Esophagus squamous epithelium (tissue), 4 donors: Measurements from ENCODE around the gene FAM114A1.

Source experiments
- CTCF ChIP-seq, 6 experiments: fragments of 450-650 bp in 4 of 6; fragments of 200-600 bp in 2 of 6; sonication (generic) in 2 of 6; IDR thresholded peaks; one replicate each; pipeline ENCODE4 v1.5.1; 2016 to 2019; ENCODE audit warnings: antibody characterized with exemption in 6 of 6, mild to moderate bottlenecking in 4 of 6, moderate library complexity in 4 of 6
- POLR2A ChIP-seq, 4 donors: fragments of 450-650 bp; IDR thresholded peaks; one replicate each; pipeline ENCODE4 v1.6.1; 2017; ENCODE audit warnings: antibody characterized with exemption in 4 of 4, mild to moderate bottlenecking in 4 of 4, moderate library complexity in 3 of 4

- no peak for TF ChIP-seq CTCF (IDR thresholded peaks at IDR 0.05)
- TF ChIP-seq POLR2A (IDR thresholded peaks at IDR 0.05), result no peak
Measured at GRCh38 chr4:38842994-38843393, 24.6 kb upstream of the FAM114A1 start.
